IMR-90 (cell line): ENCODE results near the gene BCAS3. TPM values are rescaled to one million over a fixed set of nuclear protein-coding genes. Genes with fewer than 3 reads are reported as not detected.

ENCODE experiments used
- ATAC-seq: fragments of 200-7000 bp; cut with Tn5 transposase; 2 replicates; pipeline ENCODE4 v1.9.1; 2020; ENCODE audit warnings: low read depth, mild to moderate bottlenecking, moderate library complexity
- BruUV-seq: library from RNA; stranded (reverse); fragments of 400-500 nt; replicated peaks from 2 replicates; lab custom pipeline; 2021; lab: Mats Ljungman, UMichigan
- CTCF ChIA-PET: fragments of 300-600 bp; formaldehyde crosslinking; extraction: SDS; loops from one replicate; lab custom pipeline; 2021; ENCODE audit warnings: antibody characterized with exemption; lab: Yijun Ruan, JAX
- POLR2A ChIA-PET: fragments of 300-600 bp; sonication (Branson Sonifier 250); formaldehyde crosslinking; loops from one replicate; lab custom pipeline; 2022; ENCODE audit warnings: antibody characterized with exemption; ENCODE audit not compliant: unreplicated experiment; lab: Charles Lee
- DNase-seq: peaks from one replicate; pipeline ENCODE4 v3.0.0; 2013
- H2AFZ ChIP-seq: replicated peaks from 2 replicates; pipeline ENCODE3; 2013; ENCODE audit warnings: low read length, mild to moderate bottlenecking; ENCODE audit not compliant: poor library complexity
- H2AK5ac ChIP-seq: 2 replicates; pipeline ENCODE4 v1.6.1; 2013; ENCODE audit warnings: low read depth, low read length, inconsistent platforms
- H2AK9ac ChIP-seq: replicated peaks from 2 replicates; pipeline ENCODE3; 2013; ENCODE audit warnings: mild to moderate bottlenecking, low read depth, low read length, moderate library complexity; ENCODE audit not compliant: poor library complexity
- H2BK120ac ChIP-seq: 2 replicates; pipeline ENCODE4 v1.6.1; 2013; ENCODE audit warnings: low read depth, low read length, inconsistent platforms
- H2BK15ac ChIP-seq: 3 replicates; pipeline ENCODE4 v1.6.1; 2013; ENCODE audit warnings: low read depth, low read length, inconsistent platforms
- H2BK20ac ChIP-seq: 2 replicates; pipeline ENCODE4 v1.6.1; 2013; ENCODE audit warnings: low read depth, mild to moderate bottlenecking, inconsistent platforms, low read length, moderate library complexity
- H2BK5ac ChIP-seq: 2 replicates; pipeline ENCODE4 v1.6.1; 2013; ENCODE audit warnings: mild to moderate bottlenecking, low read depth, low read length, inconsistent platforms; ENCODE audit not compliant: poor library complexity, severe bottlenecking
- H3K14ac ChIP-seq: replicated peaks from 2 replicates; pipeline ENCODE4 v1.6.1; 2013; ENCODE audit warnings: low read depth, low read length, inconsistent platforms
- H3K18ac ChIP-seq: 2 replicates; pipeline ENCODE4 v1.6.1; 2013; ENCODE audit warnings: low read depth, low read length, control low read depth
- H3K23ac ChIP-seq: 2 replicates; pipeline ENCODE4 v1.6.1; 2013; ENCODE audit warnings: low read depth, low read length, inconsistent platforms
- H3K27ac ChIP-seq: 2 replicates; pipeline ENCODE4 v1.5.1; 2013; ENCODE audit warnings: mild to moderate bottlenecking, control low read depth, low read length; ENCODE audit not compliant: insufficient read depth
- H3K27me3 ChIP-seq: 2 replicates; pipeline ENCODE4 v1.6.1; 2013; ENCODE audit warnings: low read length; ENCODE audit not compliant: control insufficient read depth, insufficient read depth
- H3K36me3 ChIP-seq: 2 replicates; pipeline ENCODE4 v1.6.1; 2013; ENCODE audit warnings: low read length, mixed read lengths; ENCODE audit not compliant: control insufficient read depth, insufficient read depth
- H3K4ac ChIP-seq: 2 replicates; pipeline ENCODE4 v1.6.1; 2013; ENCODE audit warnings: low read depth, low read length, inconsistent platforms
- H3K4me1 ChIP-seq: 2 replicates; pipeline ENCODE4 v1.6.1; 2013; ENCODE audit warnings: low read length, mixed read lengths; ENCODE audit not compliant: control insufficient read depth, insufficient read depth
- H3K4me2 ChIP-seq: 2 replicates; pipeline ENCODE4 v1.6.1; 2013; ENCODE audit warnings: low read depth, mild to moderate bottlenecking, control low read depth, low read length, moderate library complexity
- H3K4me3 ChIP-seq: 2 replicates; pipeline ENCODE4 v1.5.1; 2013; ENCODE audit warnings: low read depth, mild to moderate bottlenecking, control low read depth, low read length, moderate library complexity; ENCODE audit not compliant: insufficient read depth
- H3K56ac ChIP-seq: 2 replicates; pipeline ENCODE4 v1.6.1; 2013; ENCODE audit warnings: low read length, inconsistent platforms; ENCODE audit not compliant: insufficient read depth; ENCODE audit errors: extremely low read depth
- H3K79me1 ChIP-seq, 2 experiments: 2 replicates each; pipeline ENCODE4 v1.6.1; 2013; ENCODE audit warnings: low read length in 2 of 2, inconsistent platforms in 1 of 2, low read depth in 1 of 2
- H3K9ac ChIP-seq: 2 replicates; pipeline ENCODE4 v1.6.1; 2013; ENCODE audit warnings: low read depth, low read length, control low read depth
- H3K9me1 ChIP-seq: 2 replicates; pipeline ENCODE4 v1.6.1; 2013; ENCODE audit warnings: low read length, inconsistent platforms; ENCODE audit not compliant: insufficient read depth
- H3K9me3 ChIP-seq: 2 replicates; pipeline ENCODE4 v1.6.1; 2013; ENCODE audit warnings: low read length; ENCODE audit not compliant: control insufficient read depth, insufficient read depth
- H4K20me1 ChIP-seq: 2 replicates; pipeline ENCODE4 v1.6.1; 2013; ENCODE audit warnings: low read length, inconsistent platforms; ENCODE audit not compliant: insufficient read depth
- H4K5ac ChIP-seq: 2 replicates; pipeline ENCODE4 v1.6.1; 2013; ENCODE audit warnings: mild to moderate bottlenecking, low read depth, low read length, control low read depth
- H4K8ac ChIP-seq, 2 experiments: 2 replicates each; pipeline ENCODE4 v1.6.1; 2013; ENCODE audit warnings: low read depth in 2 of 2, low read length in 2 of 2, control low read depth in 1 of 2, inconsistent platforms in 1 of 2
- H4K91ac ChIP-seq: 2 replicates; pipeline ENCODE4 v1.6.1; 2013; ENCODE audit warnings: low read depth, low read length, inconsistent platforms; ENCODE audit not compliant: insufficient read depth
- BHLHE40 ChIP-seq: fragments of 150-350 bp; IDR thresholded peaks from 2 replicates; pipeline ENCODE4 v1.6.1; 2016; ENCODE audit warnings: mild to moderate bottlenecking, low read depth, low read length
- CEBPB ChIP-seq: IDR thresholded peaks from 2 replicates; pipeline ENCODE4 v1.6.1; 2012; ENCODE audit warnings: low read depth, low read length, improper control_type of control experiment
- CHD1 ChIP-seq: IDR thresholded peaks from 2 replicates; pipeline ENCODE4 v1.6.1; 2012; ENCODE audit warnings: low read depth, low read length, improper control_type of control experiment
- CTCF ChIP-seq: conservative IDR thresholded peaks from 2 replicates; pipeline ENCODE4 v1.5.1; 2012; ENCODE audit warnings: mild to moderate bottlenecking, low read depth, low read length, improper control_type of control experiment
- ELK1 ChIP-seq: fragments of 150-350 bp; IDR thresholded peaks from 2 replicates; pipeline ENCODE4 v1.6.1; 2016; ENCODE audit warnings: low read depth, mild to moderate bottlenecking, low read length, moderate library complexity, borderline replicate concordance
- FOS ChIP-seq: fragments of 150-350 bp; IDR thresholded peaks from 2 replicates; pipeline ENCODE4 v1.6.1; 2016; ENCODE audit warnings: low read depth, low read length
- MAFK ChIP-seq: IDR thresholded peaks from 2 replicates; pipeline ENCODE4 v1.6.1; 2012; ENCODE audit warnings: low read depth, low read length, improper control_type of control experiment
- MAZ ChIP-seq: IDR thresholded peaks from 2 replicates; pipeline ENCODE4 v1.6.1; 2012; ENCODE audit warnings: low read depth, mild to moderate bottlenecking, low read length, improper control_type of control experiment, moderate library complexity, borderline replicate concordance
- MXI1 ChIP-seq: IDR thresholded peaks from 2 replicates; pipeline ENCODE4 v1.6.1; 2012; ENCODE audit warnings: low read depth, mild to moderate bottlenecking, low read length, moderate library complexity, borderline replicate concordance
- NFE2L2 ChIP-seq: fragments of 150-350 bp; IDR thresholded peaks from 2 replicates; pipeline ENCODE4 v1.6.1; 2016; ENCODE audit warnings: low read depth, mild to moderate bottlenecking, low read length
- POLR2A ChIP-seq: IDR thresholded peaks from 2 replicates; pipeline ENCODE4 v1.6.1; 2012; ENCODE audit warnings: mild to moderate bottlenecking, low read depth, low read length
- RAD21 ChIP-seq: IDR thresholded peaks from 2 replicates; pipeline ENCODE4 v1.6.1; 2012; ENCODE audit warnings: low read length, improper control_type of control experiment
- RCOR1 ChIP-seq: IDR thresholded peaks from 2 replicates; pipeline ENCODE4 v1.6.1; 2012; ENCODE audit warnings: mild to moderate bottlenecking, low read length, improper control_type of control experiment; ENCODE audit not compliant: insufficient replicate concordance
- RFX5 ChIP-seq: IDR thresholded peaks from 2 replicates; pipeline ENCODE4 v1.8.0; 2012; ENCODE audit warnings: low read depth, mild to moderate bottlenecking, low read length, moderate library complexity
- SMC3 ChIP-seq: fragments of 150-350 bp; IDR thresholded peaks from 2 replicates; pipeline ENCODE4 v1.6.1; 2016; ENCODE audit warnings: low read depth, mild to moderate bottlenecking, antibody characterized with exemption, low read length, moderate library complexity
- USF2 ChIP-seq: fragments of 150-350 bp; IDR thresholded peaks from 2 replicates; pipeline ENCODE4 v1.6.1; 2017; ENCODE audit warnings: mild to moderate bottlenecking, antibody characterized with exemption, low read length, low read depth
- WGBS, 2 experiments: methylation state at CpG; one replicate each; pipeline versions ENCODE4 v1.1.5 to v1.1.7; 2013; ENCODE audit warnings: missing lambda C conversion rate in 2 of 2; ENCODE audit not compliant: insufficient read length in 1 of 2; ENCODE audit errors: extremely low coverage in 2 of 2; 5-methylcytosine and 5-hydroxymethylcytosine counted together
- dilution Hi-C: fragments of 300-500 bp; cut with HindIII; formaldehyde crosslinking; loops from one replicate; pipeline ENCODE4 v1.14.3; 2018; ENCODE audit warnings: low sequenced_read_pairs; ENCODE audit not compliant: unreplicated experiment
- in situ Hi-C: fragments of 300-500 bp; cut with MboI; formaldehyde crosslinking; loops from 3 replicates; pipeline ENCODE4 v1.14.3; 2019; ENCODE audit warnings: low sequenced_read_pairs, inconsistent platforms, mixed read lengths
- intact Hi-C: fragments of 100-400 bp; cut with micrococcal nuclease; formaldehyde crosslinking; loops from 2 replicates; pipeline ENCODE4 v1.10.0; 2022
- polyA plus RNA-seq, 3 experiments: library from polyadenylated mRNA; depleted of rRNA; stranded (reverse); fragments of >200 nt; gene quantifications; 2 replicates each; pipeline ENCODE4 v1.2.3, GENCODE V29; 2012; ENCODE audit warnings: low replicate concordance in 1 of 3
- total RNA-seq: library from RNA; depleted of rRNA; stranded (reverse); fragments of >200 nt; gene quantifications from 2 replicates; pipeline ENCODE4 v1.2.3, GENCODE V29; 2012

The BCAS3 gene
- total and polyA plus RNA-seq, 2 of the 4 experiments (the other 2 are of a cell fraction): 6.3 to 27.1 TPM

GRCh38 chr17:61053469-61053868 is 375.8 kb downstream of the BCAS3 start:
- Histone ChIP-seq H3K4me1 (no peaks in the 10 kb centered on the region), H3K56ac (no peak overlapping the region), H4K5ac (no peak overlapping the region), H2BK5ac (no peak overlapping the region), H3K14ac (no peak overlapping the region), H3K18ac (no peak overlapping the region), H3K23ac (no peak overlapping the region), H2BK20ac (no peak overlapping the region), H2AFZ (no peak overlapping the region), H3K27me3 (no peaks in the 10 kb centered on the region), H3K27ac (no peak overlapping the region), H3K4ac (no peak overlapping the region), H2AK5ac (no peak overlapping the region), H2BK15ac (no peak overlapping the region), H4K8ac (no peak overlapping the region), H2AK9ac (no peak overlapping the region), H3K4me3 (no peak overlapping the region), H3K36me3 (no peaks in the 10 kb centered on the region), H3K9me3 (no peaks in the 10 kb centered on the region), H4K20me1 (no peaks in the 10 kb centered on the region), H3K4me2 (no peak overlapping the region), H3K9ac (no peak overlapping the region), H3K9me1 (no peaks in the 10 kb centered on the region; the same call in 1 of the 2 replicates), H2BK120ac (no peak overlapping the region), H3K79me1 (no peaks in the 10 kb centered on the region), H4K91ac (no peak overlapping the region)
- POLR2A ChIA-PET: no interaction called here
- dilution Hi-C loops: no loop called here
- no peak for ATAC-seq
- DNase-seq: no peak
- BruUV-seq: no TSS peak
- WGBS, 2 experiments: no CpG with 5 or more reads among the region's 1 CpG
- TF ChIP-seq MXI1: no peak
- no peak for TF ChIP-seq NFE2L2
- no peak for TF ChIP-seq CTCF
- no peak for TF ChIP-seq CHD1
- TF ChIP-seq POLR2A: no peak
- TF ChIP-seq RAD21: no peak
- TF ChIP-seq USF2: no peak
- TF ChIP-seq MAZ: no peak
- no peak for TF ChIP-seq RFX5
- TF ChIP-seq SMC3: no peak
- TF ChIP-seq FOS: no peak
- no peak for TF ChIP-seq MAFK
- TF ChIP-seq BHLHE40: no peak
- TF ChIP-seq RCOR1: no peak
- TF ChIP-seq ELK1: no peak
- TF ChIP-seq CEBPB: no peak
- in situ Hi-C loops: no loop called here
- CTCF ChIA-PET: no interaction called here
- intact Hi-C loops: no loop called here
